Measurements from ENCODE around the gene MYOG.

Gene MYOG

DNA sequence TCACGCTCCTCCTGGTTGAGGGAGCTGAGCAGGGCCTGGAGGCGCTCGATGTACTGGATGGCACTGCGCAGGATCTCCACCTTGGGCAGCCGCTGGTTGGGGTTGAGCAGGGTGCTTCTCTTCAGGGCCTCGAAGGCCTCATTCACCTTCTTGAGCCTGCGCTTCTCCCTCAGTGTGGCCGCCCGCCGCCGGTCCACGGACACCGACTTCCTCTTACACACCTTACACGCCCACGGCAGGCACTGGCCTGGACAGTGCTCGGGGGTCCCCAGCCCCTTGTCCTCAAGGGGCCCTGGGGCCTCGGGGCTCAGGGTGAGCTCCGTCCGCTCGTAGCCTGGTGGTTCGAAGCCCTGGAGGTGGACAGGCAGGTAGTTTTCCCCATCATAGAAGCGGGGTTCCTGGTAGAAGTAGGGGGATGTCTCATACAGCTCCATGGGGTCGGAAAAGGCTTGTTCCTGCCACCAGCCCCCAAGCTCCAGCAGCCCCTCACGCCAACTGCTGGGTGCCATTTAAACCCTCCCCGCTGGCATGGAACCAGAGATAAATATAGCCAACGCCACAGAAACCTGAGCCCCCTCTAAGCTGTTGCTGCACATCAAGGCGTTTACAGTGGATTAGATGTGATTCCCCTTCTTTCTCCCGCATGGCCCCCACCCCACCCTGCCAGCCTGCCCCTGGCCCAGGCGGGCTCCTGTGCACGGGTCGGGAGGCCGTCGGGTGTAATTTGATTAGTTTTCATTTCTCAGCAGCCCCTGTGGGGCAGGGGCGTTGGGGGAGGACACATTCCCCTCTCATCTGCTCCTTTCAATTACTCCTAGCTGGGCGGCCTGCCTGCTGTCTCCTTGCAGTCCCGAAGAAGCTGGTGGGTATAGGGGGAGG lies at the start of gene MYOG:
Gene MYOG, minus strand, starts transcription at position 485 of the 879 bp plus-strand sequence. Its CDS starts 51 bp downstream, at position 434.
- no peak for DNase-seq

GRCh38 chr1:203133970-203134725 lies 48.3 kb upstream of the MYOG start:
- DNase-seq: no peak

GRCh38 chr1:203131548-203132200 lies 45.9 kb upstream of the MYOG start:
- DNase-seq: no peak

DNA sequence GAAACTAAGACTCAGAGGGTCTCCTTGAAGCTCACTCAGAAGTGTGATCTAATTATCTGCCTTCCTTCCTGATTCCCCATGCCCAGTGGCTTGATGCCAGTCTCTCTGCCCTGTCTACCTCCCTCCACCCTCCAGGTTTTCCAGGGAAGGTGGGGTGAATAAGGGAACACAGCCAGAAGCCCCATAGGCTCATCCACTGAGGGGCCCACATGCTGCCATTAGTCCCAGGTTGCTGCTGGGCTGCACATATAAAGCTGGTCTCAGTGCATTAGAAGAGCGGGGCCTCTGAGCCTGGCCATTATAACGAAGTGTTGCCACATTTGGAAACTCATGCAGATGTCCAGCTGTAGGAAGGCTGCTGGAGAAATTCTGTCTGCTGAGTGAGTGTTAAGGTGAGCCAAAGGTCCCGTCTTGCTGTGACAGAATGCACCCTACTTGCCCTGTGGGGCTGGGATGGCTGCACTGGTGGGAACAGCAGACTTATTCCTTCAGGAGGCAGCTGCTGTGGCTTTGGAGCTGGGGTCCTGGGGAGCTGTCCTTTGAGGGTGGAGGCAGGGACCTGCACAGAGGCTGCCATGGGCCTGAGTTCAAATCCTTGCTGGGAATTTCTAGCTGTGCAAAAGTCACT lies 44.7 kb upstream of the MYOG start:
- DNase-seq: no peak

DNA sequence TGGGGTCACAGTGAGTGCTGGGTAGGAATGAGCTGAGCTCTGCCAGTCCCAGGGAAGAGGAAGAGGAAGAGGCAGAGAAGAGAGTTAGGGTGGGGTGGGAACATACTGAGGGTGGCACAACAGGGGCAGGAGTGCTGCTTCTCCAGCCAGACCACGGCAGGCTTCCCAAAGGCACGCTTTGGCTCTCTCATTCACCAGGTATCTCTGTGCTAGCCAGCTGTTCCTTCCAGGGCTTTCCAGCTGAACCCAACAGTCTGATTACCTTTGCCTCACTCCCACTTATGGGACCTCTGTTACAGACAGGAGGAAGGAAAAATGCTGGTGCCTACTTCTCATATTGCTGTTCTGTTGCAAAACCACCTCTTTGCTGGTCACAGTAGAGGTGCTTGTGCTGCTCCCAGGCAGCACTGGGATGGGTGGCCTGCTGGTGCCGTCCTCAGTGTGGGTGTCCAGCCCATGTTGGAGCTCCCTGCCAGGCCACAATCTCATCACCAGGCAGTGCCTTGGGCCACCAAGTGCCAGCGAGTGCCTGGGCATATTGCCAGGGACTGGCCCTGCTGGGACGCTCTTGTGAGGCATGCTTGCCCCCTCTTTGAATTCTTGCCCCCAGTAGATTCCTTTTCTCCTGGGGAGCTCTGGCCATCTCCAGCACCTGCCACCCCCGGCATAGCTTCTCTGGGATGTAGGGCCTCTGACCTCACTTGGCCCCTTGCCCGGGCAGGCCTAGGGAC lies 43.9 kb upstream of the MYOG start:
- no peak for DNase-seq

DNA sequence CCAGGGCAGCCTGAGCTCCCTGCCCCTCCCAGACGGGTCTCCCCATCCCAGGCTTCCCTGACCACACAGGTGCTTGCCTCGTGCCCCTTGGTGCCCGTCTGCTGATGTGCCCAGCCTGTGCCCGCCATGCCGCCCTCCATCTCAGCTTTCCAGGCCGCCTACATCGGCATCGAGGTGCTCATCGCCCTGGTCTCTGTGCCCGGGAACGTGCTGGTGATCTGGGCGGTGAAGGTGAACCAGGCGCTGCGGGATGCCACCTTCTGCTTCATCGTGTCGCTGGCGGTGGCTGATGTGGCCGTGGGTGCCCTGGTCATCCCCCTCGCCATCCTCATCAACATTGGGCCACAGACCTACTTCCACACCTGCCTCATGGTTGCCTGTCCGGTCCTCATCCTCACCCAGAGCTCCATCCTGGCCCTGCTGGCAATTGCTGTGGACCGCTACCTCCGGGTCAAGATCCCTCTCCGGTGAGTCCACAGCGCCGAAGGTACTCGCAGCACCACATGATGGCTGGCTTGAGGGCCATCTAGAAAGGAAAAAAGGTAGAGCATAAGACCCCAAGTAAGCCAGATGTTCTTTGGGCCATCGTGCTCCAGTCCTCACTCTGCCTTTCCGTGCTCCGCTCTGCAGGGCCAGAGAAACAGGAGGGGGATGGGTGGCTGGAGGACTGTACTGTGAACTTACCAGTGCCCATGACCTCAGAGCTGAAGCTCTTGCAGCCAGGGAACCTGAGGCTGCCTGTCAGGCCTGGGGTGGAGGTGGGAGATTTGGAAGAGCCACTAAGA lies 43.1 kb upstream of the MYOG start:
- DNase-seq: no peak

- no peak for DNase-seq
Measured at GRCh38 chr1:203128431-203128715, 42.6 kb upstream of the MYOG start.

GRCh38 chr1:203127666-203128430 lies 42.0 kb upstream of the MYOG start, which contains the start of gene ADORA1:
Gene ADORA1 (plus strand): TSS chr1:203127726. CDS start chr1:203128842, 1,116 bp downstream.
- DNase-seq: peak; percentile 10

DNA sequence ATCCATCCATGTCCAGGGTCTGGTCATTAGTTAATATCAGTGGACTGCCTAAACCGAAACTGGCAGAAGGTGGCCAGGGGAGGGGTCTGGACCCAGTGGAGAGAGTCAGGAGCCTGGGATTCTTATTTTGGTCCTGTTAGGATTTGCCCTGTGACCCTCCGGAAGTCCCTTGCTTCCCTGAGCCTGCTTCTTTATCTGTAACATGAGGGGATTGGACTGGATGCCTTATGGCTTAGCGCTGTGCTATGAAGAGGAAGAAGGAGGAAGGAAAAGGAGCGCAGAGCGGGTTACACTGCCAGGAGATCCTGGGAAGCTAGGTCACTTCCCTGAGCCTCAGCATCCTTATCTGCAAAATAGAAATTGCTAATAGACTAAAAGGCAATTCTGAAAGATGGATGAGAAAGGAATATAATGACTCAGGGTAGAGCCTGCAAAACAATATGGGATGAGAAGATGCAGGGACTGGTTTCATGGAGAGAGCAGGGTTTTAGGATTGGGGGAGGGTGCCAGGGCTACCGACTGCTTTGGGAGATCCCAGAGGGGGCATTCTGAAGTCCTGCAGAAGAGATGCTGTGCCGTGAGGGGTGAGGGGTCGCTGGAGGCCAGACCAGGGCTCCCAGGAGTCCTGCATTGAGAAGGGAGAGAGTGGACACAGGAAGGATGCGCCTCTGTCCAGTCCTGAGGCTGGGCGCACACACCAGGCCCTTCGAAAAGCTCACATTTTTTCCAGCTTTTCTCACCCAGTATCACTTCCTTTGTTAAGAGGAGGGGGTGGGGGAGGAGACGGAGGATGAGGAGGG lies 41.3 kb upstream of the MYOG start:
- no peak for DNase-seq

- DNase-seq: no peak
Measured at GRCh38 chr1:203126151-203126865, 40.5 kb upstream of the MYOG start.

DNA sequence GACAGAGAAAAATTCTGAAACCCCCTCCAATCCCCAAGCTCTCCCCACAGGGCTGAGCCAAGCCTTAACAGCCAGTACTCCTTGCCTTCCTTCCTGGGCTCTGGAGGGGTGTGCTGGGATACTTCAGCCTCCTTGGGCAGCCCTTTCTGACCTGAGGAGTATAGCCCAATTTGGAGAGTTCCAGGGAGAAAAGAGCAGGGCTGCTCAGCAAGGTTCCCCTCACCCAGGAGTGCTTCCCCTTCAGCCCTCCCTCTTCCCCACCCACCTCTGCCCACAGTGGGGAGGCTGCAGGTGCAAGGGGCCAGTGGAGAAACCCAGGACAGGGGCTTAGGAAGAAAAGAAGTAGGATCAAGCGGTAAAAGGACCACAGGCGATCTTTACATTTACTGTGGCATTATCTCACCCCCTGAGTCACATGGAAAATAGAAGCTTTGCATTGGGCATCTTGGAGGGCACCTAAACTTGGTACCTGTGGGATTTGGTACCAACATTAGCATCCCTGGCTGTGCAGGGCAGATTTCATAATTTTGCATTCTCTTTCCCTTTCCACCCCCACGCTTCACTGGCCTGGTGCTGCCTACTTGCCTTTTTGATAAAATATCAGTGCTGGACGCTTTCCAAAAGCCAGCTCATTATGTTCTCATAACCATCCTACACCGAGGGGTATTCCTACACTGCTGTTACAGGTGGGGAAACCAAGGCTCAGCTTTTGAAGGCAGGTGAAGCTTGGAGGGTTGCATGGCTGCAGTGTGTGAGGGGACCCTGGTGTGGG lies 38.9 kb upstream of the MYOG start:
- no peak for DNase-seq

DNA sequence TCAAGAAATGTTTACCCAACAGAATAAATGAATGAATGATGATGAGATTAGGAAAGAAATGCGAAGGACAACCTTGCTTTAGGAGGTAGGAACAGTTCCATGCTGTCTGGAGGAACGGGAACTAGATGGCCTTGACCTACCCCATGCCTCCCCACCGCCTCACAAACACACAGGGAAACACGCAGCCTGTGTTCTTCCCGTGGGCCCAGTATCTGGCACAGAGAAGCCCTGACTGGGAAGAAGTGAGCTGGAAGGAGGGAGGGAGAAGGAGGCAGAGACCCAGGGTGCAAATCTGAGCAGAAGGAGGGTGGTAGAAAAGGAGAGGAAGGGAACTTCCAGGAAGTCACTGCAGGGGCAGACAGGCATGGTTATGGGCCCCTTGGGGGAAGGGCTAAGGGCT lies 38.2 kb upstream of the MYOG start:
- DNase-seq: no peak

GRCh38 chr1:203122159-203122558 lies 36.3 kb upstream of the MYOG start:
- DNase-seq: no peak

DNA sequence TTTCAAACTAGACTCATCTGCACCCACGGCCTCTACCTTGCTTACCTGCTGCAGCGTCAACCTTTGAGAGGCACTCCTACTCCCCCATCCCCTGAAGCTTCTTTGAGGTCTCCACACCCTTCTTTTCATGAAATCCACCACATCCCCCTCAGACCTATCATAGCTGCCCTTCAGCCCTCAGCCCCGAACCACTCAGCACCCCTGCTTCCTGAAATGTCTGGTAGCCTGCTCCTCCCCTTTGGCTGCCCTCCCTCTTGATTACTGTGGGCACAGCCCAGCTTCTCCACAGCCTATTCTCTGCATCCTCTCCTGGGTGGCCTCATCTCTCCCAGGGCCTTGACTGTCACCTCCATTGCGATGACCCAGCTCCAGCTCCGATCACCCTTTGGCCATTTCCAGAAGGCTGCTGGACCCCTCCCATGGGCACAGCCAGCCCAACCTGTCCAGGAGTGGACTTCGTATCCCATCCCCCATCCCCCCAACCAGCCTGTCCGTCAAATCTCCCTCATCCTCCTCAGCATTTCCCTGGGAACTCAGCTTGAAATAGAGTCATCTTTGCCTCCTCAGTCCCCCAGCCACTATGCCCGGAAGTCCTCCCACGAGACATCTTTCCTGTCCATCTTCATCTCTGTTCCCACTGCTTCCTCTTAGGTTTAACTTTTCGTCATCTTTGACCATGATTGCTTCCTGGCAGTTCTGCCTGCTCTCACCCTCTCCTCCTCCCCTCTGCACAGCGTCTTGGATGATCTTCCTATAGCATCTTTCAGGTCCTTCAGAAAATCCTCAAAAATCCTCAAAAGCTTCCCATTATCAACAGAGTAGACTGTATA lies 35.6 kb upstream of the MYOG start:
- DNase-seq: no peak

DNA sequence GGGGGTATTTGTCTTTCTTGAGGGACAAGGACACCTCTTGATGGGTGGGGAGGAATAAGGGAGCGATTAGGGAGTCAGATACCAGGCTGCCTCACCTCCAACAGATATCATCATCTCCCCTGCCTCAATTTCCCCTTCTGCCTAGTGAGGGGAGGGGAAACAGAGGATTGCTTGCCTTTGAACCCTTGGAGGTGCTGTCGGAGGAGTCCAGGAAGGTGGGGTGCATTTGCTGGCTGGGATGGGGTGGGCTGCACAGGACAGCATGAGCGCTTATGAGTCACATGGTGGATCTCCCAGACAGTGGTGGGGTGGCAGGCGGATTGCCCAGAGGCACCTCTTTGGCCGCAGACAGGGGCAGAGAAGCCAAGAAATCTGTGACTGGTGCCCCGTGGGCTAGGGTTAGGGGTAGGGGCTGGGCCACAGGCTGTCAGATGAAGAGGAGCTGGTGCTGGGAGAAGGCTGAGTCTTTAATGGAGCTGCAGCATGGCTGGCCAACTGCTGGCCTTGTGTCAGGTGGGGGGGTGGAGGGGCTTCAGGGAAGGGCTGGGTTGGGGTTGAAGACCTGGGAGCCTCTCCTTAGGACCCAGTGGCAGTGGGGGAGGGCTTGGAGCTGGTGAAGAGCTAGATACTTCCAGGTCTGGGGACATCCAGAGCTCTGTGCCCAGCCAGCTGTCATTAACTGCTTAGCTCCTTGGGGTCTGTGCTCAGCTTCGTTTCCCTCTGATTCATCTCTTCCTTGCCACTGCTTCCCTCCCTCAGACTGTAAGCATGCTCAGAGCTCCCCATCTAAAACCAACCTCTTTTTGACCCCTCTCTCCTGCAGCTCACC lies 34.7 kb upstream of the MYOG start:
- DNase-seq: no peak
